ENCODE data around the gene HMG20A.

- TF ChIP-seq, protein P1, sequence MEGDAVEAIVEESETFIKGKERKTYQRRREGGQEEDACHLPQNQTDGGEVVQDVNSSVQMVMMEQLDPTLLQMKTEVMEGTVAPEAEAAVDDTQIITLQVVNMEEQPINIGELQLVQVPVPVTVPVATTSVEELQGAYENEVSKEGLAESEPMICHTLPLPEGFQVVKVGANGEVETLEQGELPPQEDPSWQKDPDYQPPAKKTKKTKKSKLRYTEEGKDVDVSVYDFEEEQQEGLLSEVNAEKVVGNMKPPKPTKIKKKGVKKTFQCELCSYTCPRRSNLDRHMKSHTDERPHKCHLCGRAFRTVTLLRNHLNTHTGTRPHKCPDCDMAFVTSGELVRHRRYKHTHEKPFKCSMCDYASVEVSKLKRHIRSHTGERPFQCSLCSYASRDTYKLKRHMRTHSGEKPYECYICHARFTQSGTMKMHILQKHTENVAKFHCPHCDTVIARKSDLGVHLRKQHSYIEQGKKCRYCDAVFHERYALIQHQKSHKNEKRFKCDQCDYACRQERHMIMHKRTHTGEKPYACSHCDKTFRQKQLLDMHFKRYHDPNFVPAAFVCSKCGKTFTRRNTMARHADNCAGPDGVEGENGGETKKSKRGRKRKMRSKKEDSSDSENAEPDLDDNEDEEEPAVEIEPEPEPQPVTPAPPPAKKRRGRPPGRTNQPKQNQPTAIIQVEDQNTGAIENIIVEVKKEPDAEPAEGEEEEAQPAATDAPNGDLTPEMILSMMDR (conservative IDR thresholded peaks at IDR 0.05; ENCODE audit: low read length): no peak
- no peak for TF ChIP-seq EZH2phosphoT487 (IDR thresholded peaks at IDR 0.05; ENCODE audit: borderline replicate concordance)
Measured at GRCh38 chr15:77528968-77529319, 108.3 kb downstream of the HMG20A start.
